Lower leg skin (tissue), 3 donors: ENCODE data around the gene ZNF414.

Experiments
- POLR2A ChIP-seq, 2 donors: fragments of 450-650 bp; IDR thresholded peaks; one replicate each; pipeline ENCODE4 v1.6.1; 2016 to 2017; ENCODE audit warnings: antibody characterized with exemption in 2 of 2, mild to moderate bottlenecking in 1 of 2, moderate library complexity in 1 of 2
- TF ChIP-seq, protein P1 (sequence below), 3 donors: fragments of 450-650 bp; IDR thresholded peaks; one replicate each; pipeline ENCODE4 v1.5.1; 2016; ENCODE audit warnings: antibody characterized with exemption in 3 of 3, mild to moderate bottlenecking in 3 of 3, moderate library complexity in 2 of 3

GRCh38 chr19:8462571-8462970 lies 51.4 kb downstream of the ZNF414 start:
- TF ChIP-seq, protein P1, sequence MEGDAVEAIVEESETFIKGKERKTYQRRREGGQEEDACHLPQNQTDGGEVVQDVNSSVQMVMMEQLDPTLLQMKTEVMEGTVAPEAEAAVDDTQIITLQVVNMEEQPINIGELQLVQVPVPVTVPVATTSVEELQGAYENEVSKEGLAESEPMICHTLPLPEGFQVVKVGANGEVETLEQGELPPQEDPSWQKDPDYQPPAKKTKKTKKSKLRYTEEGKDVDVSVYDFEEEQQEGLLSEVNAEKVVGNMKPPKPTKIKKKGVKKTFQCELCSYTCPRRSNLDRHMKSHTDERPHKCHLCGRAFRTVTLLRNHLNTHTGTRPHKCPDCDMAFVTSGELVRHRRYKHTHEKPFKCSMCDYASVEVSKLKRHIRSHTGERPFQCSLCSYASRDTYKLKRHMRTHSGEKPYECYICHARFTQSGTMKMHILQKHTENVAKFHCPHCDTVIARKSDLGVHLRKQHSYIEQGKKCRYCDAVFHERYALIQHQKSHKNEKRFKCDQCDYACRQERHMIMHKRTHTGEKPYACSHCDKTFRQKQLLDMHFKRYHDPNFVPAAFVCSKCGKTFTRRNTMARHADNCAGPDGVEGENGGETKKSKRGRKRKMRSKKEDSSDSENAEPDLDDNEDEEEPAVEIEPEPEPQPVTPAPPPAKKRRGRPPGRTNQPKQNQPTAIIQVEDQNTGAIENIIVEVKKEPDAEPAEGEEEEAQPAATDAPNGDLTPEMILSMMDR (IDR thresholded peaks at IDR 0.05) = no peak
- TF ChIP-seq POLR2A (IDR thresholded peaks at IDR 0.05) = no peak
